DND-41 (cell line): ENCODE results near the gene VCAN.

Source experiments
- EZH2 ChIP-seq: IDR thresholded peaks from 3 replicates; pipeline ENCODE4 v1.6.1; 2012; ENCODE audit warnings: borderline replicate concordance, low read depth, mild to moderate bottlenecking, moderate library complexity, low read length, inconsistent platforms; ENCODE audit not compliant: severe bottlenecking
- TF ChIP-seq, protein P1 (sequence below): IDR thresholded peaks from 2 replicates; pipeline ENCODE4 v1.5.1; 2012; ENCODE audit warnings: borderline replicate concordance, low read length, moderate library complexity, mild to moderate bottlenecking; ENCODE audit not compliant: poor library complexity, severe bottlenecking; ENCODE audit errors: extremely low read depth

- TF ChIP-seq, protein P1, sequence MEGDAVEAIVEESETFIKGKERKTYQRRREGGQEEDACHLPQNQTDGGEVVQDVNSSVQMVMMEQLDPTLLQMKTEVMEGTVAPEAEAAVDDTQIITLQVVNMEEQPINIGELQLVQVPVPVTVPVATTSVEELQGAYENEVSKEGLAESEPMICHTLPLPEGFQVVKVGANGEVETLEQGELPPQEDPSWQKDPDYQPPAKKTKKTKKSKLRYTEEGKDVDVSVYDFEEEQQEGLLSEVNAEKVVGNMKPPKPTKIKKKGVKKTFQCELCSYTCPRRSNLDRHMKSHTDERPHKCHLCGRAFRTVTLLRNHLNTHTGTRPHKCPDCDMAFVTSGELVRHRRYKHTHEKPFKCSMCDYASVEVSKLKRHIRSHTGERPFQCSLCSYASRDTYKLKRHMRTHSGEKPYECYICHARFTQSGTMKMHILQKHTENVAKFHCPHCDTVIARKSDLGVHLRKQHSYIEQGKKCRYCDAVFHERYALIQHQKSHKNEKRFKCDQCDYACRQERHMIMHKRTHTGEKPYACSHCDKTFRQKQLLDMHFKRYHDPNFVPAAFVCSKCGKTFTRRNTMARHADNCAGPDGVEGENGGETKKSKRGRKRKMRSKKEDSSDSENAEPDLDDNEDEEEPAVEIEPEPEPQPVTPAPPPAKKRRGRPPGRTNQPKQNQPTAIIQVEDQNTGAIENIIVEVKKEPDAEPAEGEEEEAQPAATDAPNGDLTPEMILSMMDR = no peak
- TF ChIP-seq EZH2 = no peak
These were observed 90.6 kb downstream of the VCAN start for GRCh38 chr5:83562071-83562606.
